HepG2 (cell line): Measurements from ENCODE around the gene HEPHL1. TPM values are rescaled to one million over a fixed set of nuclear protein-coding genes. Genes with fewer than 3 reads are reported as not detected.
A peak's percentile ranks its signal among the peaks of the same experiment; 100 is the strongest.

Experiments used
- CHD4 ChIP-seq: fragments of 200-600 bp; sonication (generic); IDR thresholded peaks from 2 replicates; pipeline ENCODE4 v1.7.0; 2017; ENCODE audit warnings: mild to moderate bottlenecking, low read length, borderline replicate concordance
- DDIT3 ChIP-seq: sonication (generic); formaldehyde crosslinking; IDR thresholded peaks from 2 replicates; pipeline ENCODE4 v1.4.0; 2020; ENCODE audit warnings: mild to moderate bottlenecking, missing genetic modification reagents
- GATAD2A ChIP-seq: IDR thresholded peaks from 2 replicates; pipeline ENCODE4 v1.6.1; 2016
- HIVEP1 ChIP-seq: sonication (generic); formaldehyde crosslinking; IDR thresholded peaks from 2 replicates; pipeline ENCODE4 v1.4.0; 2020; ENCODE audit warnings: mild to moderate bottlenecking, missing genetic modification reagents
- KDM4B ChIP-seq: sonication (generic); formaldehyde crosslinking; IDR thresholded peaks from 2 replicates; pipeline ENCODE4 v1.4.0; 2020; ENCODE audit warnings: missing genetic modification reagents
- MAX ChIP-seq: IDR thresholded peaks from 2 replicates; pipeline ENCODE4 v1.6.1; 2012; ENCODE audit warnings: inconsistent platforms
- MEIS2 ChIP-seq: sonication (generic); formaldehyde crosslinking; IDR thresholded peaks from 2 replicates; pipeline ENCODE4 v1.9.0; 2021; ENCODE audit warnings: mild to moderate bottlenecking, missing genetic modification reagents
- MLLT10 ChIP-seq: sonication (generic); formaldehyde crosslinking; IDR thresholded peaks from 2 replicates; pipeline ENCODE4 v1.4.0; 2020; ENCODE audit warnings: missing genetic modification reagents
- NFIB ChIP-seq: sonication (generic); formaldehyde crosslinking; IDR thresholded peaks from 2 replicates; pipeline ENCODE4 v1.9.0; 2021; ENCODE audit warnings: missing genetic modification reagents, mild to moderate bottlenecking, borderline replicate concordance
- NR0B2 ChIP-seq: sonication (generic); formaldehyde crosslinking; IDR thresholded peaks from 2 replicates; pipeline ENCODE4 v1.4.0; 2020; ENCODE audit warnings: mild to moderate bottlenecking, missing genetic modification reagents
- PREB ChIP-seq: sonication (generic); formaldehyde crosslinking; IDR thresholded peaks from 2 replicates; pipeline ENCODE4 v1.4.0; 2020; ENCODE audit warnings: missing genetic modification reagents
- PTBP1 ChIP-seq: fragments of 200-400 bp; formaldehyde crosslinking; IDR thresholded peaks from 2 replicates; pipeline ENCODE4 v1.6.1; 2018; ENCODE audit warnings: low read length, low read depth; ENCODE audit not compliant: poor library complexity, severe bottlenecking
- SALL2 ChIP-seq: sonication (generic); formaldehyde crosslinking; IDR thresholded peaks from 2 replicates; pipeline ENCODE4 v1.8.1; 2023; ENCODE audit warnings: mild to moderate bottlenecking, missing genetic modification reagents, inconsistent platforms
- SMAD1 ChIP-seq: sonication (generic); formaldehyde crosslinking; IDR thresholded peaks from 2 replicates; pipeline ENCODE4 v1.4.0; 2020; ENCODE audit warnings: missing genetic modification reagents, low read depth, mild to moderate bottlenecking, borderline replicate concordance
- SOX6 ChIP-seq, 2 experiments: fragments of 450-650 bp in 1 of 2; sonication (generic) in 1 of 2; formaldehyde crosslinking in 1 of 2; IDR thresholded peaks; 2 replicates each; pipeline versions ENCODE4 v1.4.0 to v1.6.1; 2017 to 2020; ENCODE audit warnings: antibody characterized with exemption in 1 of 2, mild to moderate bottlenecking in 1 of 2, missing genetic modification reagents in 1 of 2
- TRAFD1 ChIP-seq: sonication (generic); formaldehyde crosslinking; IDR thresholded peaks from 2 replicates; pipeline ENCODE4 v1.5.1; 2020; ENCODE audit warnings: missing genetic modification reagents, mild to moderate bottlenecking, borderline replicate concordance
- ZNF281 ChIP-seq: sonication (generic); formaldehyde crosslinking; IDR thresholded peaks from 2 replicates; pipeline ENCODE4 v1.4.0; 2020; ENCODE audit warnings: missing genetic modification reagents, borderline replicate concordance
- ZNF460 ChIP-seq: sonication (generic); formaldehyde crosslinking; IDR thresholded peaks from 2 replicates; pipeline ENCODE4 v1.5.1; 2020; ENCODE audit warnings: missing genetic modification reagents, mild to moderate bottlenecking, borderline replicate concordance
- ZNF619 ChIP-seq: sonication (generic); formaldehyde crosslinking; IDR thresholded peaks from 2 replicates; pipeline ENCODE4 v1.4.0; 2020; ENCODE audit warnings: mild to moderate bottlenecking, missing genetic modification reagents
- ZNF713 ChIP-seq: sonication (generic); formaldehyde crosslinking; IDR thresholded peaks from 2 replicates; pipeline ENCODE4 v1.4.0; 2020; ENCODE audit warnings: mild to moderate bottlenecking, missing genetic modification reagents
- polyA plus RNA-seq, 8 experiments: library from polyadenylated mRNA; depleted of rRNA in 3 of 8; stranded (reverse) in 7 of 8; unstranded in 1 of 8; fragments of >200 nt; fragmentation: Illumina TruSeq in 4 of 8; extraction: Trizol in 4 of 8; gene quantifications; 2 replicates each; pipeline versions ENCODE4 v1.2.1 to v1.2.3, GENCODE V29; 2011 to 2016; ENCODE audit warnings: low read depth in 4 of 8, missing spikeins in 1 of 8, mixed read lengths in 1 of 8; ENCODE audit not compliant: insufficient read depth in 1 of 8
- total RNA-seq, 5 experiments: library from RNA; depleted of rRNA; stranded (reverse); fragments of >200 nt; fragmentation: Illumina TruSeq; extraction: Trizol; gene quantifications; 2 replicates each; pipeline ENCODE4 v1.2.3, GENCODE V29; 2016; ENCODE audit warnings: low read depth in 1 of 5

The HEPHL1 gene
- total and polyA plus RNA-seq, 2 of the 13 experiments (the other 11 are each of a cell fraction or from before 2014, with no cell fraction given): 0.04 to 0.05 TPM

GRCh38 chr11:94128746-94129511, 107.8 kb downstream of the HEPHL1 start, which contains the start of gene PANX1 (continued):
- TF ChIP-seq PREB (CRISPR knock-in tag) (no peak), PTBP1 (no peak), ZNF619 (CRISPR knock-in tag) (no peak; the same call in 1 of the 2 replicates), SALL2 (CRISPR knock-in tag) (peak; percentile 73; the same call in 1 of the 2 replicates), MLLT10 (CRISPR knock-in tag) (no peak), ZNF713 (CRISPR knock-in tag) (no peak), KDM4B (peak; percentile 56; the same call in 1 of the 2 replicates), SMAD1 (no peak), NFIB (CRISPR knock-in tag) (no peak), NR0B2 (CRISPR knock-in tag) (peak; percentile 19; the same call in 1 of the 2 replicates), ZNF460 (CRISPR knock-in tag) (no peak), SOX6 (IDR thresholded peaks at IDR 0.05) (no peak), SOX6 (CRISPR knock-in tag; IDR thresholded peaks at IDR 0.05) (peak; percentile 63), TRAFD1 (CRISPR knock-in tag) (no peak), MAX (peak; percentile 79), DDIT3 (CRISPR knock-in tag) (no peak), CHD4 (no peak), ZNF281 (CRISPR knock-in tag) (peak; percentile 5; the same call in 1 of the 2 replicates), GATAD2A (CRISPR knock-in tag) (0 out of 2 replicates have a peak, but pooled peaks have one; percentile 41), MEIS2 (CRISPR knock-in tag) (peak; percentile 87), HIVEP1 (peak; percentile 96; the same call in 1 of the 2 replicates)
